Stimulated activated CD4-positive, alpha-beta T cell treated with anti-CD3 and anti-CD28 coated beads, Interleukin-2, amount 100 ng/mL, for 24 hours (primary cell): ENCODE data around the gene ENTREP1.
"Not testable (repeated sequence)": the region's sequence is repeated elsewhere in the genome, so short reads cannot be mapped to it uniquely, and the experiment has no call there.

Experiments
- DNase-seq, 2 donors: peaks; one replicate each; pipeline ENCODE4 v3.0.0-alpha.2; 2020

Gene ENTREP1

GRCh38 chr9:69370430-69370829 is 45.4 kb downstream of the ENTREP1 start:
- no peak for DNase-seq

GRCh38 chr9:69371001-69371400 is 46.0 kb downstream of the ENTREP1 start:
- no peak for DNase-seq

- no peak for DNase-seq
These were observed 51.6 kb downstream of the ENTREP1 start for GRCh38 chr9:69376651-69377050.

- no peak for DNase-seq
These were observed 52.3 kb downstream of the ENTREP1 start for GRCh38 chr9:69377291-69377690.

- no peak for DNase-seq
These were observed 53.0 kb downstream of the ENTREP1 start for GRCh38 chr9:69377981-69378380.

- DNase-seq, result no peak
These were observed 54.4 kb downstream of the ENTREP1 start for GRCh38 chr9:69379270-69379982.

GRCh38 chr9:69380301-69380700 is 55.3 kb downstream of the ENTREP1 start:
- DNase-seq, result no peak

- DNase-seq, result no peak
These were observed 55.8 kb downstream of the ENTREP1 start for GRCh38 chr9:69380811-69381210.

- no peak for DNase-seq
These were observed 57.1 kb downstream of the ENTREP1 start for GRCh38 chr9:69382135-69382534.

- DNase-seq, result no peak
These were observed 60.6 kb downstream of the ENTREP1 start for GRCh38 chr9:69385581-69386033.

- no peak for DNase-seq
These were observed 61.6 kb downstream of the ENTREP1 start for GRCh38 chr9:69386651-69387050.

GRCh38 chr9:69388596-69388995 is 63.6 kb downstream of the ENTREP1 start:
- DNase-seq, result no peak

- no peak for DNase-seq
These were observed 64.5 kb downstream of the ENTREP1 start for GRCh38 chr9:69389437-69389995.

- no peak for DNase-seq
These were observed 66.5 kb downstream of the ENTREP1 start for GRCh38 chr9:69391487-69391886.

GRCh38 chr9:69391946-69392345 is 66.9 kb downstream of the ENTREP1 start:
- DNase-seq, result no peak

- no peak for DNase-seq
These were observed 67.8 kb downstream of the ENTREP1 start for GRCh38 chr9:69392826-69393225.

- DNase-seq, result no peak
These were observed 68.4 kb downstream of the ENTREP1 start for GRCh38 chr9:69393425-69393824.

- DNase-seq, result no peak
These were observed 70.7 kb downstream of the ENTREP1 start for GRCh38 chr9:69395718-69396117.

- DNase-seq, result no peak
These were observed 71.7 kb downstream of the ENTREP1 start for GRCh38 chr9:69396759-69397158.

GRCh38 chr9:69397384-69398214 is 72.6 kb downstream of the ENTREP1 start:
- no peak for DNase-seq

- no peak for DNase-seq
These were observed 75.5 kb downstream of the ENTREP1 start for GRCh38 chr9:69400470-69400869.

GRCh38 chr9:69409936-69410335 is 84.9 kb downstream of the ENTREP1 start:
- not testable (repeated sequence) for DNase-seq

GRCh38 chr9:69411246-69411645 is 86.2 kb downstream of the ENTREP1 start:
- no peak for DNase-seq
